HepG2 (cell line): ENCODE data around the gene TNXB. TPM values are rescaled to one million over a fixed set of nuclear protein-coding genes. Genes with fewer than 3 reads are reported as not detected.

Experiments
- GPN1 ChIP-seq: sonication (generic); formaldehyde crosslinking; IDR thresholded peaks from 2 replicates; pipeline ENCODE4 v1.5.1; 2020; ENCODE audit warnings: missing genetic modification reagents, borderline replicate concordance
- HNRNPLL ChIP-seq: fragments of 200-400 bp; formaldehyde crosslinking; IDR thresholded peaks from 2 replicates; pipeline ENCODE4 v1.6.1; 2017; ENCODE audit warnings: mild to moderate bottlenecking, low read depth, low read length; ENCODE audit not compliant: poor library complexity, severe bottlenecking
- SETDB1 ChIP-seq: sonication (generic); formaldehyde crosslinking; IDR thresholded peaks from 2 replicates; pipeline ENCODE4 v1.5.1; 2020; ENCODE audit warnings: missing genetic modification reagents, mild to moderate bottlenecking, borderline replicate concordance
- TBX3 ChIP-seq: fragments of 450-650 bp; IDR thresholded peaks from 2 replicates; pipeline ENCODE4 v1.6.1; 2017; ENCODE audit warnings: antibody characterized with exemption, mild to moderate bottlenecking, inconsistent platforms, borderline replicate concordance
- ZNF12 ChIP-seq: sonication (generic); formaldehyde crosslinking; IDR thresholded peaks from 2 replicates; pipeline ENCODE4 v1.5.0; 2020; ENCODE audit warnings: missing genetic modification reagents
- ZNF350 ChIP-seq: sonication (generic); formaldehyde crosslinking; IDR thresholded peaks from 2 replicates; pipeline ENCODE4 v1.4.0; 2020; ENCODE audit warnings: mild to moderate bottlenecking, low read depth, missing genetic modification reagents, borderline replicate concordance
- ZNF556 ChIP-seq: sonication (generic); formaldehyde crosslinking; IDR thresholded peaks from 2 replicates; pipeline ENCODE4 v1.4.0; 2020; ENCODE audit warnings: mild to moderate bottlenecking, missing genetic modification reagents, borderline replicate concordance
- polyA plus RNA-seq, 8 experiments: library from polyadenylated mRNA; depleted of rRNA in 3 of 8; stranded (reverse) in 7 of 8; unstranded in 1 of 8; fragments of >200 nt; fragmentation: Illumina TruSeq in 4 of 8; extraction: Trizol in 4 of 8; gene quantifications; 2 replicates each; pipeline versions ENCODE4 v1.2.1 to v1.2.3, GENCODE V29; 2011 to 2016; ENCODE audit warnings: low read depth in 4 of 8, missing spikeins in 1 of 8, mixed read lengths in 1 of 8; ENCODE audit not compliant: insufficient read depth in 1 of 8
- total RNA-seq, 5 experiments: library from RNA; depleted of rRNA; stranded (reverse); fragments of >200 nt; fragmentation: Illumina TruSeq; extraction: Trizol; gene quantifications; 2 replicates each; pipeline ENCODE4 v1.2.3, GENCODE V29; 2016; ENCODE audit warnings: low read depth in 1 of 5
- TF ChIP-seq, protein P1 (sequence below): sonication (generic); formaldehyde crosslinking; IDR thresholded peaks from 2 replicates; pipeline ENCODE4 v1.4.0; 2020; ENCODE audit warnings: missing genetic modification reagents, borderline replicate concordance

The TNXB gene
- total and polyA plus RNA-seq, 2 of the 13 experiments (the other 11 are each of a cell fraction or from before 2014, with no cell fraction given): 1.6 to 2.7 TPM

DNA sequence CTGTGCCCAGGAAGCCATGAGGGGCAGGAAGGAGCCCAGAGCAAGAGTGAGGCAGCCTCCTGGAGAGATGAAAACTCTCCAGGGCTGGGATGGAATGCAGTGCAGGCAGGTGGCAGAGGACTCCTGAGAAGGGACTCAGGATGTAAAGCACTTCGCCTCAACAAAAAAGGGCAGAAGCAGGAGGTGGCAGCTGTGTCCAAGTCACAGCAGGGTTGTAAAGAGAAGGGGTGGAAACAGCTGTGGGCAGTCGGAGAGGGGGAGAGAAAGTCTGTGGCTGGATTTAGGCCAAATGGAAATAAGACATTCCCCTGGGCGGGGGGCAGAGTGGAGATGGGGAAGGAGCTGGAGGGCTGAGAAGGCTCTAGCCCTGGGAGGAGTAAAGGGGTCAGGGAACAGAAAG, 36.0 kb downstream of the TNXB start (continued):
- TF ChIP-seq, protein P1, sequence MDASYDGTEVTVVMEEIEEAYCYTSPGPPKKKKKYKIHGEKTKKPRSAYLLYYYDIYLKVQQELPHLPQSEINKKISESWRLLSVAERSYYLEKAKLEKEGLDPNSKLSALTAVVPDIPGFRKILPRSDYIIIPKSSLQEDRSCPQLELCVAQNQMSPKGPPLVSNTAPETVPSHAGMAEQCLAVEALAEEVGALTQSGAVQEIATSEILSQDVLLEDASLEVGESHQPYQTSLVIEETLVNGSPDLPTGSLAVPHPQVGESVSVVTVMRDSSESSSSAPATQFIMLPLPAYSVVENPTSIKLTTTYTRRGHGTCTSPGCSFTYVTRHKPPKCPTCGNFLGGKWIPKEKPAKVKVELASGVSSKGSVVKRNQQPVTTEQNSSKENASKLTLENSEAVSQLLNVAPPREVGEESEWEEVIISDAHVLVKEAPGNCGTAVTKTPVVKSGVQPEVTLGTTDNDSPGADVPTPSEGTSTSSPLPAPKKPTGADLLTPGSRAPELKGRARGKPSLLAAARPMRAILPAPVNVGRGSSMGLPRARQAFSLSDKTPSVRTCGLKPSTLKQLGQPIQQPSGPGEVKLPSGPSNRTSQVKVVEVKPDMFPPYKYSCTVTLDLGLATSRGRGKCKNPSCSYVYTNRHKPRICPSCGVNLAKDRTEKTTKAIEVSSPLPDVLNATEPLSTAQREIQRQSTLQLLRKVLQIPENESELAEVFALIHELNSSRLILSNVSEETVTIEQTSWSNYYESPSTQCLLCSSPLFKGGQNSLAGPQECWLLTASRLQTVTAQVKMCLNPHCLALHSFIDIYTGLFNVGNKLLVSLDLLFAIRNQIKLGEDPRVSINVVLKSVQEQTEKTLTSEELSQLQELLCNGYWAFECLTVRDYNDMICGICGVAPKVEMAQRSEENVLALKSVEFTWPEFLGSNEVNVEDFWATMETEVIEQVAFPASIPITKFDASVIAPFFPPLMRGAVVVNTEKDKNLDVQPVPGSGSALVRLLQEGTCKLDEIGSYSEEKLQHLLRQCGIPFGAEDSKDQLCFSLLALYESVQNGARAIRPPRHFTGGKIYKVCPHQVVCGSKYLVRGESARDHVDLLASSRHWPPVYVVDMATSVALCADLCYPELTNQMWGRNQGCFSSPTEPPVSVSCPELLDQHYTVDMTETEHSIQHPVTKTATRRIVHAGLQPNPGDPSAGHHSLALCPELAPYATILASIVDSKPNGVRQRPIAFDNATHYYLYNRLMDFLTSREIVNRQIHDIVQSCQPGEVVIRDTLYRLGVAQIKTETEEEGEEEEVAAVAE (CRISPR knock-in tag): no peak
- TF ChIP-seq HNRNPLL: no peak
- TF ChIP-seq SETDB1 (CRISPR knock-in tag): no peak
- no peak for TF ChIP-seq GPN1 (CRISPR knock-in tag)
- TF ChIP-seq ZNF12 (CRISPR knock-in tag): no peak
- no peak for TF ChIP-seq TBX3
- TF ChIP-seq ZNF556 (CRISPR knock-in tag): no peak
- no peak for TF ChIP-seq ZNF350 (CRISPR knock-in tag)
